Ovary (tissue), 9 donors: ENCODE results near the gene PDE4D. TPM values are rescaled to one million over a fixed set of nuclear protein-coding genes. Genes with fewer than 3 reads are reported as not detected.

ENCODE experiments used
- DNase-seq, 5 donors: peaks; one replicate each; pipeline ENCODE4 v3.0.0-alpha.2; 2019 to 2020
- H3K27ac ChIP-seq, 2 donors: fragments of 200-600 bp; one replicate each; pipeline versions ENCODE4 v1.5.1 to v1.8.0; 2019 to 2022
- H3K27me3 ChIP-seq: fragments of 200-600 bp; one replicate; pipeline ENCODE4 v1.8.0; 2022
- H3K36me3 ChIP-seq: fragments of 200-600 bp; sonication (generic); one replicate; pipeline ENCODE4 v1.5.1; 2019
- H3K4me1 ChIP-seq: one replicate; pipeline ENCODE4 v1.8.1; 2013; ENCODE audit warnings: mild to moderate bottlenecking, moderate library complexity; ENCODE audit not compliant: insufficient read depth
- H3K4me3 ChIP-seq: fragments of 200-600 bp; sonication (generic); one replicate; pipeline ENCODE4 v1.5.1; 2017
- H3K9me3 ChIP-seq, 2 donors: fragments of 200-600 bp in 1 of 2; sonication (generic) in 1 of 2; one replicate each; pipeline versions ENCODE4 v1.5.1 to v1.8.1; 2013 to 2019; ENCODE audit warnings: mild to moderate bottlenecking in 1 of 2, moderate library complexity in 1 of 2
- CTCF ChIP-seq, 3 donors: fragments of 450-650 bp in 2 of 3; fragments of 200-600 bp in 1 of 3; IDR thresholded peaks; one replicate each; pipeline versions ENCODE4 v1.5.1 to v1.8.0; 2016 to 2022; ENCODE audit warnings: antibody characterized with exemption in 3 of 3, mild to moderate bottlenecking in 1 of 3
- EP300 ChIP-seq: sonication (generic); formaldehyde crosslinking; IDR thresholded peaks from one replicate; pipeline ENCODE4 v1.6.1; 2017; ENCODE audit warnings: antibody characterized with exemption
- POLR2A ChIP-seq: fragments of 450-650 bp; IDR thresholded peaks from one replicate; pipeline ENCODE4 v1.6.1; 2017; ENCODE audit warnings: antibody characterized with exemption, mild to moderate bottlenecking, moderate library complexity
- WGBS, 3 donors: extraction: QIAGEN DNeasy Blood & Tissue Kit in 1 of 3; methylation state at CpG; one replicate each; pipeline versions ENCODE4 v1.1.5 to v1.1.7; 2013 to 2017; 5-methylcytosine and 5-hydroxymethylcytosine counted together
- intact Hi-C, 4 donors: fragments of 100-400 bp; cut with DNase I; formaldehyde crosslinking; loops; one replicate each; pipeline versions ENCODE4 v1.11.0 to v1.15.1; 2022 to 2023
- polyA plus RNA-seq, 2 donors: library from polyadenylated mRNA; stranded (reverse); fragments of 200-250 nt in 1 of 2; fragments of 350-450 nt in 1 of 2; fragmentation: Illumina TruSeq in 1 of 2; extraction: RNeasy Lipid Tissue Mini Kit (QIAGEN cat#74804) in 1 of 2; gene quantifications; one replicate each; pipeline ENCODE4 v1.2.3, GENCODE V29; 2013 to 2014
- total RNA-seq, 7 donors: library from RNA; depleted of rRNA in 2 of 7; stranded (reverse); fragments of >200 nt in 2 of 7; fragmentation: NEBNext Ultra II Directional in 3 of 7; extraction: Animal tissue kit (Norgen Biotek cat#: 25700) in 3 of 7; gene quantifications; one replicate each; pipeline versions ENCODE4 v1.1.0 to v1.2.4, GENCODE V29; 2016 to 2023
- donor health status: DM: no; HTN: no; CAD: no; lungs with moderate emphysema.
- donor health status: DM: no; HTN: no; CAD: no.
- donor health status: Bipolar disorder and iron deficiency.
- donor health status: DM: yes; HTN: yes; CAD: no.
- donor health status: DM: no; HTN: no; CAD: no.
- donor health status: DM: yes; HTN: yes; CAD: no.

Gene PDE4D
- total and polyA plus RNA-seq, 9 donors: 1.3 to 67.6 (median 8.4) TPM

GRCh38 chr5:59479086-59479485 lies 414.4 kb downstream of the PDE4D start:
- WGBS, 3 donors: 43 to 63% (median 46%) methylated on average over 2 of the region's 2 CpGs
- Histone ChIP-seq H3K9me3 (no peaks in the 10 kb centered on the region), H3K4me3 (no peak overlapping the region), H3K36me3 (no peaks in the 10 kb centered on the region), H3K4me1 (no peaks in the 10 kb centered on the region), H3K27me3 (no peaks in the 10 kb centered on the region), H3K27ac (no peak overlapping the region)
- intact Hi-C loops: no loop called here
- no peak for TF ChIP-seq POLR2A
- no peak for DNase-seq

GRCh38 chr5:59474324-59474723 lies 419.2 kb downstream of the PDE4D start:
- intact Hi-C loops: no loop called here
- H3K9me3 ChIP-seq: no peaks in the 10 kb centered on the region
- no peak for DNase-seq
- no peak overlapping the region for H3K27ac ChIP-seq
- WGBS, 3 donors: 83 to 95% (median 85%) methylated on average over 1 of the region's 1 CpG
- H3K27me3 ChIP-seq: no peaks in the 10 kb centered on the region
- no peaks in the 10 kb centered on the region for H3K36me3 ChIP-seq
- TF ChIP-seq EP300 (no peak), CTCF (IDR thresholded peaks at IDR 0.05) (no peak), POLR2A (no peak)
- H3K4me3 ChIP-seq: no peak overlapping the region
- H3K4me1 ChIP-seq: no peaks in the 10 kb centered on the region

GRCh38 chr5:59473611-59474010 lies 419.9 kb downstream of the PDE4D start:
- intact Hi-C loops: no loop called here
- H3K4me1 ChIP-seq: no peaks in the 10 kb centered on the region
- H3K27me3 ChIP-seq: no peaks in the 10 kb centered on the region
- no peak overlapping the region for H3K4me3 ChIP-seq
- H3K36me3 ChIP-seq: no peaks in the 10 kb centered on the region
- H3K27ac ChIP-seq: no peak overlapping the region
- H3K9me3 ChIP-seq: no peaks in the 10 kb centered on the region
- no peak for DNase-seq
- TF ChIP-seq CTCF (IDR thresholded peaks at IDR 0.05) (no peak), POLR2A (no peak), EP300 (no peak)

- H3K27ac ChIP-seq: no peak overlapping the region
- DNase-seq: no peak
- TF ChIP-seq POLR2A (no peak), EP300 (no peak), CTCF (IDR thresholded peaks at IDR 0.05) (no peak)
- H3K27me3 ChIP-seq: no peaks in the 10 kb centered on the region
- no peaks in the 10 kb centered on the region for H3K4me1 ChIP-seq
- intact Hi-C loops: no loop called here
- no peaks in the 10 kb centered on the region for H3K36me3 ChIP-seq
- H3K9me3 ChIP-seq: no peaks in the 10 kb centered on the region
- WGBS, 3 donors: 25 to 34% (median 31%) methylated on average over 1 of the region's 1 CpG
- no peak overlapping the region for H3K4me3 ChIP-seq
Observed at GRCh38 chr5:59471463-59471862, 422.1 kb downstream of the PDE4D start.

- Histone ChIP-seq H3K9me3 (no peaks in the 10 kb centered on the region), H3K36me3 (no peaks in the 10 kb centered on the region), H3K27ac (no peak overlapping the region), H3K4me1 (no peaks in the 10 kb centered on the region), H3K27me3 (no peaks in the 10 kb centered on the region), H3K4me3 (no peak overlapping the region)
- intact Hi-C loops: no loop called here
- DNase-seq: no peak
- 77 to 88% (median 88%) methylated on average over 2 of the region's 2 CpGs for WGBS, 3 donors
- TF ChIP-seq POLR2A: no peak
- TF ChIP-seq CTCF (IDR thresholded peaks at IDR 0.05): no peak
- no peak for TF ChIP-seq EP300
Observed at GRCh38 chr5:59467969-59468368, 425.6 kb downstream of the PDE4D start.
